Body of pancreas (tissue), 4 donors: ENCODE measurements around the gene PLEKHG2.

ENCODE experiments used
- CTCF ChIP-seq, 7 experiments: fragments of 450-650 bp in 4 of 7; fragments of 200-600 bp in 3 of 7; sonication (generic) in 3 of 7; IDR thresholded peaks; one replicate each; pipeline ENCODE4 v1.5.1; 2016 to 2019; ENCODE audit warnings: antibody characterized with exemption in 7 of 7
- POLR2A ChIP-seq, 3 donors: fragments of 450-650 bp; IDR thresholded peaks; one replicate each; pipeline ENCODE4 v1.6.1; 2016; ENCODE audit warnings: antibody characterized with exemption in 3 of 3, mild to moderate bottlenecking in 2 of 3

GRCh38 chr19:39411081-39411831 is 1.2 kb upstream of the PLEKHG2 start:
- peak in 1 of 7 experiments; percentile 11 for TF ChIP-seq CTCF (IDR thresholded peaks at IDR 0.05)
- TF ChIP-seq POLR2A (IDR thresholded peaks at IDR 0.05) = peak in 2 of 3 donors; percentile 64 to 71
